ENCODE data around the gene NFASC.

NFASC gene

GRCh38 chr1:204975568-204976235 is 105.0 kb downstream of the NFASC start:
- Histone ChIP-seq H3K27ac (ENCODE audit: low read length) (no peak overlapping the region), H3K36me3 (ENCODE audit: control insufficient read depth in 1 of 2, insufficient read depth in 2 of 2, low read length in 2 of 2) (peaks cover 14 to 83% of the 10 kb centered on the region in 2 donors), H3K9me3 (ENCODE audit: control insufficient read depth in 1 of 2, low read length in 2 of 2) (no peaks in the 10 kb centered on the region), H3K4me1 (ENCODE audit: control insufficient read depth in 1 of 2, insufficient read depth in 2 of 2, low read length in 2 of 2) (no peaks in the 10 kb centered on the region), H3K4me3 (ENCODE audit: low read depth in 1 of 2, low read length in 2 of 2) (no peak overlapping the region), H3K27me3 (ENCODE audit: low read depth, low read length) (no peaks in the 10 kb centered on the region)

GRCh38 chr1:204976646-204977045 is 106.0 kb downstream of the NFASC start:
- H3K27ac ChIP-seq (ENCODE audit: low read length) = no peak overlapping the region
- peaks cover 10 to 74% of the 10 kb centered on the region in 2 donors for H3K36me3 ChIP-seq (ENCODE audit: control insufficient read depth in 1 of 2, insufficient read depth in 2 of 2, low read length in 2 of 2)
- H3K27me3 ChIP-seq (ENCODE audit: low read depth, low read length) = no peaks in the 10 kb centered on the region
- H3K4me3 ChIP-seq (ENCODE audit: low read depth in 1 of 2, low read length in 2 of 2) = no peak overlapping the region
- no peaks in the 10 kb centered on the region for H3K9me3 ChIP-seq (ENCODE audit: control insufficient read depth in 1 of 2, low read length in 2 of 2)
- H3K4me1 ChIP-seq (ENCODE audit: control insufficient read depth in 1 of 2, insufficient read depth in 2 of 2, low read length in 2 of 2) = no peaks in the 10 kb centered on the region

GRCh38 chr1:204977318-204977717 is 106.7 kb downstream of the NFASC start:
- no peak overlapping the region for H3K4me3 ChIP-seq (ENCODE audit: low read depth in 1 of 2, low read length in 2 of 2)
- no peaks in the 10 kb centered on the region for H3K27me3 ChIP-seq (ENCODE audit: low read depth, low read length)
- no peaks in the 10 kb centered on the region for H3K9me3 ChIP-seq (ENCODE audit: control insufficient read depth in 1 of 2, low read length in 2 of 2)
- H3K4me1 ChIP-seq (ENCODE audit: control insufficient read depth in 1 of 2, insufficient read depth in 2 of 2, low read length in 2 of 2) = no peaks in the 10 kb centered on the region
- no peak overlapping the region for H3K27ac ChIP-seq (ENCODE audit: low read length)
- peaks cover 6 to 70% of the 10 kb centered on the region in 2 donors for H3K36me3 ChIP-seq (ENCODE audit: control insufficient read depth in 1 of 2, insufficient read depth in 2 of 2, low read length in 2 of 2)

- Histone ChIP-seq H3K4me1 (ENCODE audit: control insufficient read depth in 1 of 2, insufficient read depth in 2 of 2, low read length in 2 of 2) (no peaks in the 10 kb centered on the region), H3K4me3 (ENCODE audit: low read depth in 1 of 2, low read length in 2 of 2) (no peak overlapping the region), H3K27ac (ENCODE audit: low read length) (no peak overlapping the region), H3K27me3 (ENCODE audit: low read depth, low read length) (no peaks in the 10 kb centered on the region), H3K9me3 (ENCODE audit: control insufficient read depth in 1 of 2, low read length in 2 of 2) (no peaks in the 10 kb centered on the region), H3K36me3 (ENCODE audit: control insufficient read depth in 1 of 2, insufficient read depth in 2 of 2, low read length in 2 of 2) (peaks cover 6 to 63% of the 10 kb centered on the region in 2 donors)
Measured at GRCh38 chr1:204978782-204979181, 108.1 kb downstream of the NFASC start.

- peaks cover 6 to 61% of the 10 kb centered on the region in 2 donors for H3K36me3 ChIP-seq (ENCODE audit: control insufficient read depth in 1 of 2, insufficient read depth in 2 of 2, low read length in 2 of 2)
- H3K4me3 ChIP-seq (ENCODE audit: low read depth in 1 of 2, low read length in 2 of 2) = no peak overlapping the region
- no peaks in the 10 kb centered on the region for H3K27me3 ChIP-seq (ENCODE audit: low read depth, low read length)
- H3K27ac ChIP-seq (ENCODE audit: low read length) = no peak overlapping the region
- no peaks in the 10 kb centered on the region for H3K9me3 ChIP-seq (ENCODE audit: control insufficient read depth in 1 of 2, low read length in 2 of 2)
- H3K4me1 ChIP-seq (ENCODE audit: control insufficient read depth in 1 of 2, insufficient read depth in 2 of 2, low read length in 2 of 2) = no peaks in the 10 kb centered on the region
Measured at GRCh38 chr1:204979306-204979705, 108.6 kb downstream of the NFASC start.

GRCh38 chr1:204979891-204980649 is 109.4 kb downstream of the NFASC start:
- Histone ChIP-seq H3K27ac (ENCODE audit: low read length) (no peak overlapping the region), H3K27me3 (ENCODE audit: low read depth, low read length) (no peaks in the 10 kb centered on the region), H3K9me3 (ENCODE audit: control insufficient read depth in 1 of 2, low read length in 2 of 2) (no peaks in the 10 kb centered on the region), H3K4me1 (ENCODE audit: control insufficient read depth in 1 of 2, insufficient read depth in 2 of 2, low read length in 2 of 2) (no peaks in the 10 kb centered on the region), H3K4me3 (ENCODE audit: low read depth in 1 of 2, low read length in 2 of 2) (no peak overlapping the region), H3K36me3 (ENCODE audit: control insufficient read depth in 1 of 2, insufficient read depth in 2 of 2, low read length in 2 of 2) (peaks cover 6 to 57% of the 10 kb centered on the region in 2 donors)

GRCh38 chr1:204980840-204981405 is 110.3 kb downstream of the NFASC start:
- H3K27ac ChIP-seq (ENCODE audit: low read length) = no peak overlapping the region
- no peaks in the 10 kb centered on the region for H3K4me1 ChIP-seq (ENCODE audit: control insufficient read depth in 1 of 2, insufficient read depth in 2 of 2, low read length in 2 of 2)
- no peaks in the 10 kb centered on the region for H3K27me3 ChIP-seq (ENCODE audit: low read depth, low read length)
- H3K9me3 ChIP-seq (ENCODE audit: control insufficient read depth in 1 of 2, low read length in 2 of 2) = no peaks in the 10 kb centered on the region
- peaks cover 6 to 57% of the 10 kb centered on the region in 2 donors for H3K36me3 ChIP-seq (ENCODE audit: control insufficient read depth in 1 of 2, insufficient read depth in 2 of 2, low read length in 2 of 2)
- H3K4me3 ChIP-seq (ENCODE audit: low read depth in 1 of 2, low read length in 2 of 2) = no peak overlapping the region

- Histone ChIP-seq H3K9me3 (ENCODE audit: control insufficient read depth in 1 of 2, low read length in 2 of 2) (no peaks in the 10 kb centered on the region), H3K36me3 (ENCODE audit: control insufficient read depth in 1 of 2, insufficient read depth in 2 of 2, low read length in 2 of 2) (peaks cover under 1 to 50% of the 10 kb centered on the region in 2 donors), H3K4me1 (ENCODE audit: control insufficient read depth in 1 of 2, insufficient read depth in 2 of 2, low read length in 2 of 2) (no peaks in the 10 kb centered on the region), H3K4me3 (ENCODE audit: low read depth in 1 of 2, low read length in 2 of 2) (no peak overlapping the region), H3K27me3 (ENCODE audit: low read depth, low read length) (no peaks in the 10 kb centered on the region), H3K27ac (ENCODE audit: low read length) (no peak overlapping the region)
Measured at GRCh38 chr1:204983136-204983535, 112.5 kb downstream of the NFASC start.

GRCh38 chr1:204983881-204984280 is 113.2 kb downstream of the NFASC start:
- Histone ChIP-seq H3K4me1 (ENCODE audit: control insufficient read depth in 1 of 2, insufficient read depth in 2 of 2, low read length in 2 of 2) (peaks cover 0 to 3% of the 10 kb centered on the region in 2 donors), H3K27ac (ENCODE audit: low read length) (no peak overlapping the region), H3K27me3 (ENCODE audit: low read depth, low read length) (no peaks in the 10 kb centered on the region), H3K4me3 (ENCODE audit: low read depth in 1 of 2, low read length in 2 of 2) (no peak overlapping the region), H3K9me3 (ENCODE audit: control insufficient read depth in 1 of 2, low read length in 2 of 2) (no peaks in the 10 kb centered on the region), H3K36me3 (ENCODE audit: control insufficient read depth in 1 of 2, insufficient read depth in 2 of 2, low read length in 2 of 2) (peaks cover 0 to 45% of the 10 kb centered on the region in 2 donors)

GRCh38 chr1:204984499-204984898 is 113.8 kb downstream of the NFASC start:
- Histone ChIP-seq H3K9me3 (ENCODE audit: control insufficient read depth in 1 of 2, low read length in 2 of 2) (no peaks in the 10 kb centered on the region), H3K36me3 (ENCODE audit: control insufficient read depth in 1 of 2, insufficient read depth in 2 of 2, low read length in 2 of 2) (peaks cover 0 to 39% of the 10 kb centered on the region in 2 donors), H3K27ac (ENCODE audit: low read length) (no peak overlapping the region), H3K27me3 (ENCODE audit: low read depth, low read length) (no peaks in the 10 kb centered on the region), H3K4me1 (ENCODE audit: control insufficient read depth in 1 of 2, insufficient read depth in 2 of 2, low read length in 2 of 2) (peaks cover 0 to 7% of the 10 kb centered on the region in 2 donors), H3K4me3 (ENCODE audit: low read depth in 1 of 2, low read length in 2 of 2) (no peak overlapping the region)

GRCh38 chr1:204986181-204986580 is 115.5 kb downstream of the NFASC start:
- Histone ChIP-seq H3K4me1 (ENCODE audit: control insufficient read depth in 1 of 2, insufficient read depth in 2 of 2, low read length in 2 of 2) (peaks cover 0 to 7% of the 10 kb centered on the region in 2 donors), H3K27ac (ENCODE audit: low read length) (no peak overlapping the region), H3K4me3 (ENCODE audit: low read depth in 1 of 2, low read length in 2 of 2) (no peak overlapping the region), H3K36me3 (ENCODE audit: control insufficient read depth in 1 of 2, insufficient read depth in 2 of 2, low read length in 2 of 2) (peaks cover 3 to 46% of the 10 kb centered on the region in 2 donors), H3K9me3 (ENCODE audit: control insufficient read depth in 1 of 2, low read length in 2 of 2) (no peaks in the 10 kb centered on the region), H3K27me3 (ENCODE audit: low read depth, low read length) (no peaks in the 10 kb centered on the region)
